ENCODE results near the gene ASTN1.

GRCh38 chr1:177010211-177010825 is 154.2 kb downstream of the ASTN1 start:
- no peak for TF ChIP-seq TAF1 (IDR thresholded peaks at IDR 0.05; ENCODE audit: borderline replicate concordance, insufficient read depth, low read length)
- no peak for TF ChIP-seq POLR2AphosphoS5 (IDR thresholded peaks at IDR 0.05; ENCODE audit: low read depth, low read length)
- TF ChIP-seq SIN3A (IDR thresholded peaks at IDR 0.05; ENCODE audit: borderline replicate concordance, insufficient read depth, low read length) = no peak
